GM21360 (cell line): ENCODE data around the gene KAT7.

Experiments used
- ATAC-seq: cut with Tn5 transposase; IDR thresholded peaks from one replicate; pipeline ENCODE4 v1.9.1; 2021; ENCODE audit warnings: mild to moderate bottlenecking, moderate library complexity; ENCODE audit not compliant: unreplicated experiment

KAT7 gene

GRCh38 chr17:49866882-49867413 lies 78.5 kb downstream of the KAT7 start:
- ATAC-seq = no peak

GRCh38 chr17:49869038-49869374 lies 80.5 kb downstream of the KAT7 start:
- no peak for ATAC-seq

GRCh38 chr17:49870298-49870697 lies 81.8 kb downstream of the KAT7 start:
- no peak for ATAC-seq

- ATAC-seq = no peak
These were observed 82.7 kb downstream of the KAT7 start for GRCh38 chr17:49871211-49871610.

- ATAC-seq = no peak
These were observed 84.4 kb downstream of the KAT7 start for GRCh38 chr17:49872754-49873377.

GRCh38 chr17:49873466-49873865 lies 85.0 kb downstream of the KAT7 start:
- no peak for ATAC-seq

GRCh38 chr17:49873926-49874325 lies 85.4 kb downstream of the KAT7 start:
- no peak for ATAC-seq

GRCh38 chr17:49874911-49875310 lies 86.4 kb downstream of the KAT7 start:
- ATAC-seq = no peak

- no peak for ATAC-seq
These were observed 87.2 kb downstream of the KAT7 start for GRCh38 chr17:49875685-49876084.

GRCh38 chr17:49878931-49879904 lies 90.7 kb downstream of the KAT7 start:
- ATAC-seq = no peak

- ATAC-seq = peak; percentile 62
These were observed 92.0 kb downstream of the KAT7 start for GRCh38 chr17:49880291-49881053.

- no peak for ATAC-seq
These were observed 92.5 kb downstream of the KAT7 start for GRCh38 chr17:49881054-49881402.

- ATAC-seq = no peak
These were observed 94.0 kb downstream of the KAT7 start for GRCh38 chr17:49882434-49882833.
